NCI-H345 (cell line): ENCODE measurements around the gene ACBD6.
"Not testable (repeated sequence)": the region's sequence is repeated elsewhere in the genome, so short reads cannot be mapped to it uniquely, and the experiment has no call there.

Source experiments
- DNase-seq: peaks from one replicate; lab custom pipeline; 2025; lab: John Stamatoyannopoulos, UW

ACBD6 gene

DNA sequence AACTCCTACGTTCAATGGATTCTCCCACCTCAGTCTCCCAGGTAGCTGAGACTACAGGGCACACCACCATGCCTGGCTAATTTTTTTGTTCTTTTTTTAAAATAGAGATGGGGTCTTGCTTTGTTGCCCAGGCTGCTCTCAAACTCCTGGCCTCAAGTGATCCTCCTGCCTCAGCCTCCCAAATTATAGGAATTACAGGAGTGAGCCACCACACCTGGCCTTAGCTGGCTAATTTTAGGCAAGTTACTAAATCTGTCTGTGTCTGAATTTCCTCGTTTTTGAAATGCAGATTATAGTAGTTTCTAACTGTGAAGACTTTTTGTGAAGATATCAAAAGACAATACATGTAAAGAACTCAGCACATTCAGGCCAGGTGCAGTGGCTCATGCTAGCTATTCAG, 13.7 kb downstream of the ACBD6 start:
- no peak for DNase-seq

- peak; percentile 91 for DNase-seq
Observed at GRCh38 chr1:180486092-180486491, 16.3 kb downstream of the ACBD6 start.

DNA sequence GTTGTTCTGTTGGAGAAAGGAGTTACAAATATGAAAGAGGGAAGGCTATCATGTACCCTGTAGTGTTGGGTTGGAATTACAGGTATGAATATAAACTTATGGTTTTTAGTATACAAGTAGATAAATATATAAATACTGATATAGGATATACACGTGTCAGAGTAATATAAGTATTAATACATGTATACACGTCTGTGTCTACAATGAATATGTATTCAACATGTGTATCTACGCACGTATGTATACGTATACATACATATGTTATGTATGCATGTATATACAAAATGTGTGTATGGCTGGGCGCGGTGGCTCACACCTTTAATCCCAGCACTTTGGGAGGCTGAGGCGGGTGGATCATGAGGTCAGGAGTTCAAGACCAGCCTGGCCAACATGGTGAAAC, 17.9 kb downstream of the ACBD6 start:
- no peak for DNase-seq

GRCh38 chr1:180482425-180483275, 19.7 kb downstream of the ACBD6 start:
- DNase-seq = peak; percentile 33

DNA sequence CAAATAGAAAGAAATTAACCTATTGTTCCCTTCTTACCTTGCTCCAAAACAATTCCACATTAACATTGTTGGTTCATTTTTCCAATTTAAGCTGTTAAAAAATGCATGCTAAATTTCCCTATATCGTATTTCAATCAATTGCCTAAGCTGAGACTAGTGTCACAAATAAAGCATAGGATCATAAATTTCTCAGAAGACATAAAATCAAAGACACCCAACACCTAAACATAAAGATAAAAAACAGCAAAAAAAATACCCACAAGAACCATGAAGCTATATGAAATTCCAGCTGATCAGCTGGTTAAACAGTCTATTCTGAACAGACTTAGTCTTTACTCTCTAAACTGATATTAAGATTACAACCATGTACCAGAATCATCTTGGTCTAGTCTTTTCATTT, 32.3 kb downstream of the ACBD6 start:
- no peak for DNase-seq

- no peak for DNase-seq
Observed at GRCh38 chr1:180468311-180468710, 34.1 kb downstream of the ACBD6 start.

DNA sequence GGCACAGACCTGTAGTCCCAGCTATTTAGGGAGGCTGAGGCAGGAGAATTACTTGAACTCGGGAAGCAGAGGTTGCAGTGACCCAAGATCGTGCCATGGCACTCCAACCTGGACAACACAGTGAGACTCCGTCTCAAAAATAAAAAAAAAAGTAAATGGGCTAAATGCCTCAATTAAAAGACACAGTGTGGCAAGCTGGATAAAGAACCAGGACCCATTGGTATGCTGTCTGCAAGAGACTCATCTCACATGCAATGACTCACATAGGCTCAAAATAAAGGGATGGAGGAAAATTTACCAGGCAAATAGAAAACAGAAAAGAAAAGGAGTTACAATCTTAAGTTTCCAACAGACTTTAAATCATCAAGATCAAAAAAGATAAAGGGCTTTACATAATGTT, 40.3 kb downstream of the ACBD6 start:
- no peak for DNase-seq

GRCh38 chr1:180461682-180462081, 40.7 kb downstream of the ACBD6 start:
- not testable (repeated sequence) for DNase-seq

GRCh38 chr1:180458807-180459206, 43.6 kb downstream of the ACBD6 start:
- DNase-seq = no peak

- no peak for DNase-seq
Observed at GRCh38 chr1:180456191-180456590, 46.2 kb downstream of the ACBD6 start.

DNA sequence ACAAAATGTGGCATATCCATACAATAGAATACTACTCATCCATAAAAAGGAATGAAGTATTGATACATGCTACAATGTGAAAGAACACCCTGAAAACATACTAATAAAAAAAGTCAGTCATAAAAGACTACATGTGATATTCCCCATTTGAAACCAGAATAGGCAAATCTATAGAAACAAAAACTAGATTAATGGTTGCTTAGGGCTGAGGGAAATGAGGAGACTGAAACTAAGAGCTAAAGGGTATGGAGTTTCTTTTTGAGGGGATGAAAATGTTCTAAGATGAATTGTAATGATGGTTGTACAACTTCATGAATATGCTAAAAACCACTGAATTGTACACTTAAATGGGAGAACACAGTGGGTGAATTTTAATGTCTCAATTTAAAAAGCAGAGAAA, 50.9 kb downstream of the ACBD6 start:
- no peak for DNase-seq

- no peak for DNase-seq
Observed at GRCh38 chr1:180444522-180444921, 57.9 kb downstream of the ACBD6 start.

DNA sequence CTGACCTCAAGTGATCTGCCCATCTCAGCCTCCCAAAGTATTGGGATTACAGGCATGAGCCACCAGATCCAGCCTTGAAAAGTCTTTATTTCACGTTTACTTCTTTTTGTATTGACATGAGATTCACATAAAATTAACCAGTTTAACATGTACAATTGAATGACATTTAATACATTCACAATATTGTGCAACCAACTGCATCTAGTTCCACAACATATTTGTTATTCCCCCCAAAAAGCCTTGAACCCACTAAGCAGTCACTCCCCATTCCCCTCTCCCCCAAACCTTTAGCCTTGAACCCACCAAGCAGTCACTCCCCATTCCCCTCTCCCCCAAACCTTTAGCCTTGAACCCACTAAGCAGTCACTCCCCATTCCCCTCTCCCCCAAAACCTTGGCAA, 62.0 kb downstream of the ACBD6 start:
- no peak for DNase-seq

- no peak for DNase-seq
Observed at GRCh38 chr1:180435566-180435965, 66.8 kb downstream of the ACBD6 start.

GRCh38 chr1:180433873-180434272, 68.5 kb downstream of the ACBD6 start:
- DNase-seq = no peak

- DNase-seq = no peak
Observed at GRCh38 chr1:180431683-180432082, 70.7 kb downstream of the ACBD6 start.

GRCh38 chr1:180428782-180429695, 73.3 kb downstream of the ACBD6 start:
- DNase-seq = no peak

DNA sequence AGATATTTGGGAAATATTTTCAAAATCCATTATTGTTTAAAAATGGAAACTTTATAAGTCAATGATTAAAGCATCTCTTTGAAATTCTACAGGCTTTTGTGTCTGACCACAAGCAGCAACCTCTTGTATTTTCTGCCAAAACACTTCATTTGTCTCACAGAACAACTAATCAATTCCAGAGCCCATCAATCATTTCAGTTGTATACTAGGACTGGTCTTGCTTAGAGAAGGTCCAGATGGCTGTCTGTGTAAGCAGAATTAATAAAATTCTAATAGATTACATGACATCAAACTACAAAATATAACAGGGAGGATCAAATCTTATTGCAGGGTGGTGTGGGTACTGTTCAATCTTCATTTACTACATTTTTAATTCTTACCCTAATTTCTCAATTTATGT, 76.4 kb downstream of the ACBD6 start:
- no peak for DNase-seq

GRCh38 chr1:180424848-180425457, 77.4 kb downstream of the ACBD6 start:
- DNase-seq = peak; percentile 3

DNA sequence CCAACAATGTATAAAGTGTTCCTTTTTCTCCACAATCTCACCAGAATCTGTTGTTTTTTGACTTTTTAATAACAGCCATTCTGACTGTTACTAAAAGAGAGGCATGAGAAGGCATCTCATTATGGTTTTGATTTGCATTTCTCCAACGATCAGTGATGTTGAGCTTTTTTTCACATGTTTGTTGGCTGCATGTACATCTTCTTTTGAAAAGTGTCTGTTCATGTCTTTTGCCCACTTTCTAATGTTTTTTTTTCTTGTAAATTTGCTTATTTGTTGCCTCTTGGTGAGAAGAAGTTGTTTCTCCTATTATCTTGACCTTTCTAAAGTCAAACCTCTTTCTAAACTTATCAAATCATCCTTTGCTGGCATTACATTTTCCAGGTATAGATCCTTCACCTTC, 80.8 kb downstream of the ACBD6 start:
- no peak for DNase-seq

GRCh38 chr1:180421145-180421544, 81.2 kb downstream of the ACBD6 start:
- DNase-seq = not testable (repeated sequence)

DNA sequence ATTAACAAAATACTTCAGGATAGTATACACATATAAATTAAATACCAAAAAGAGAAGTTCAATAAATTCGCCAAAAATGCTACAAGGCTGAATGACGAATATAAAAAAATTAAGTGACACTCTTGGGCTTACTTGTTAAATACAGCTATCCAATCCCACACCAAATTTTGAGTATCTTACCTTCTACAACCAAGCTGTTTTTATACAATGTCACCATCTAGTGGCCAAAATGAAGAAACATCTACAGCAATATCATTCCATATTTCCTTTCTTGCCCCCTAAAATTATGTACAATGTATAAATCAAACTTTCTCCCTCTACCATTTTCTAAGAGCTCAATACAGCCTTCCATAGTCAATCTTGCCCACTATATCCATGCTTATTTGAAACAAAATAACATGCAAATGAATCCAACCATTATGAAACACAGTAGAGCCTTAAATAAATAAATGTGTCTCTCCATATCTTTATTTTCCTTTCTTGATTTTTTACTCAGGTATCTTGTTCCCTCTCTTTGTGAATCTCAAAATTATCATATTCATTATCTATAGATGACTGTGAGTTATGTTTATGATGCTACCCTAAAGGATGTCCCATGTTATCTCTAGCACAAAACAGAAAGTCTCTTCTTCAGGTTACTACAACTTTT, 86.3 kb downstream of the ACBD6 start:
- DNase-seq = peak; percentile 48
